ENCODE measurements around the gene GNAO1.

GNAO1 gene

GRCh38 chr16:56266641-56267607 lies 75.6 kb downstream of the GNAO1 start:
- DNase-seq, result no peak

- no peak for DNase-seq
Measured at GRCh38 chr16:56267888-56268287, 76.6 kb downstream of the GNAO1 start.

GRCh38 chr16:56268799-56269198 lies 77.5 kb downstream of the GNAO1 start:
- DNase-seq, result no peak

- DNase-seq, result no peak
Measured at GRCh38 chr16:56269281-56269680, 78.0 kb downstream of the GNAO1 start.

- no peak for DNase-seq
Measured at GRCh38 chr16:56269811-56270684, 78.8 kb downstream of the GNAO1 start.

GRCh38 chr16:56270828-56271227 lies 79.5 kb downstream of the GNAO1 start:
- no peak for DNase-seq

- no peak for DNase-seq
Measured at GRCh38 chr16:56272583-56272894, 81.2 kb downstream of the GNAO1 start.

- DNase-seq, result no peak
Measured at GRCh38 chr16:56273615-56274014, 82.3 kb downstream of the GNAO1 start.

- DNase-seq, result no peak
Measured at GRCh38 chr16:56274369-56274768, 83.1 kb downstream of the GNAO1 start.

GRCh38 chr16:56275076-56275475 lies 83.8 kb downstream of the GNAO1 start:
- no peak for DNase-seq

GRCh38 chr16:56275801-56276200 lies 84.5 kb downstream of the GNAO1 start:
- DNase-seq, result no peak

- no peak for DNase-seq
Measured at GRCh38 chr16:56277075-56277474, 85.8 kb downstream of the GNAO1 start.

GRCh38 chr16:56278196-56278855 lies 87.0 kb downstream of the GNAO1 start:
- DNase-seq, result no peak

- no peak for DNase-seq
Measured at GRCh38 chr16:56279132-56279531, 87.8 kb downstream of the GNAO1 start.

- no peak for DNase-seq
Measured at GRCh38 chr16:56279914-56280313, 88.6 kb downstream of the GNAO1 start.

GRCh38 chr16:56281249-56281805 lies 90.0 kb downstream of the GNAO1 start:
- no peak for DNase-seq

- DNase-seq, result no peak
Measured at GRCh38 chr16:56282451-56282850, 91.2 kb downstream of the GNAO1 start.

GRCh38 chr16:56284521-56284920 lies 93.2 kb downstream of the GNAO1 start:
- DNase-seq, result no peak

- no peak for DNase-seq
Measured at GRCh38 chr16:56286809-56287208, 95.5 kb downstream of the GNAO1 start.

- DNase-seq, result no peak
Measured at GRCh38 chr16:56288019-56288418, 96.7 kb downstream of the GNAO1 start.

- DNase-seq, result no peak
Measured at GRCh38 chr16:56289416-56289815, 98.1 kb downstream of the GNAO1 start.

GRCh38 chr16:56289862-56290261 lies 98.6 kb downstream of the GNAO1 start:
- no peak for DNase-seq

- DNase-seq, result no peak
Measured at GRCh38 chr16:56294014-56294413, 102.7 kb downstream of the GNAO1 start.
